IPS-20b (cell line): ENCODE results near the gene RUSF1.
"Not testable (repeated sequence)": the region's sequence is repeated elsewhere in the genome, so short reads cannot be mapped to it uniquely, and the experiment has no call there.

Source experiments
- H3K27ac ChIP-seq: one replicate; pipeline ENCODE4 v1.5.1; 2013; ENCODE audit warnings: low read length
- H3K27me3 ChIP-seq: 2 replicates; pipeline ENCODE4 v1.6.1; 2013; ENCODE audit warnings: mild to moderate bottlenecking, low read length, inconsistent platforms; ENCODE audit not compliant: insufficient read depth
- H3K36me3 ChIP-seq: 2 replicates; pipeline ENCODE4 v1.6.1; 2013; ENCODE audit warnings: low read depth, mild to moderate bottlenecking, inconsistent platforms, low read length, moderate library complexity; ENCODE audit not compliant: insufficient read depth
- H3K4me1 ChIP-seq: 2 replicates; pipeline ENCODE4 v1.6.1; 2013; ENCODE audit warnings: mild to moderate bottlenecking, control low read depth, inconsistent platforms, low read length, moderate library complexity; ENCODE audit not compliant: insufficient read depth
- H3K4me3 ChIP-seq: 2 replicates; pipeline ENCODE4 v1.5.1; 2013; ENCODE audit warnings: mild to moderate bottlenecking, low read length, inconsistent platforms
- H3K9ac ChIP-seq: 2 replicates; pipeline ENCODE4 v1.6.1; 2013; ENCODE audit warnings: low read depth, mild to moderate bottlenecking, inconsistent platforms, low read length, moderate library complexity
- H3K9me3 ChIP-seq: 2 replicates; pipeline ENCODE4 v1.6.1; 2013; ENCODE audit warnings: mild to moderate bottlenecking, low read depth, low read length, inconsistent platforms; ENCODE audit not compliant: insufficient read depth

Gene RUSF1

DNA sequence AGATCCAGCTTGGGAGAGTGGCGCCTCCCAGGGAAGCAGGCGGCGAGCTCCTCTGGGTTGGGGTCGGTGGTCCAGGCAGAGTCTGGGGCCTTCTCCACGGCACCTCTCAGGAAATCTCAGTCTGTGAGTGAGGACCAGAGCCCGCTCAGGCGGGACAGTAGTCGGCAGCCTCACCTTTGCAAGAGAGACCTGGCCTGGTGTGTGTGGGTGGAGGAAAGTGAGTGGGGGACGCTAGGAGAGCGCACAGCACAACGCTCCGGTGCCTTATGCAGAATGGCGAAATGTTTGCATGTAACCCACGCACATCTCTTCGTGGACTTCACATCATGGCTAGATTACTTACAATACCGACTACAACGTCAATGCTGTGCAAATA lies 21.7 kb upstream of the RUSF1 start:
- H3K9me3 ChIP-seq = no peaks in the 10 kb centered on the region
- peak overlapping the region; percentile 69; the same call in 1 of the 2 replicates for H3K9ac ChIP-seq
- peaks cover 8% of the 10 kb centered on the region; the same call in 1 of the 2 replicates for H3K4me1 ChIP-seq
- peaks cover 62% of the 10 kb centered on the region for H3K27me3 ChIP-seq
- H3K27ac ChIP-seq = no peak overlapping the region
- H3K4me3 ChIP-seq = peak overlapping the region; percentile 78
- no peaks in the 10 kb centered on the region for H3K36me3 ChIP-seq

DNA sequence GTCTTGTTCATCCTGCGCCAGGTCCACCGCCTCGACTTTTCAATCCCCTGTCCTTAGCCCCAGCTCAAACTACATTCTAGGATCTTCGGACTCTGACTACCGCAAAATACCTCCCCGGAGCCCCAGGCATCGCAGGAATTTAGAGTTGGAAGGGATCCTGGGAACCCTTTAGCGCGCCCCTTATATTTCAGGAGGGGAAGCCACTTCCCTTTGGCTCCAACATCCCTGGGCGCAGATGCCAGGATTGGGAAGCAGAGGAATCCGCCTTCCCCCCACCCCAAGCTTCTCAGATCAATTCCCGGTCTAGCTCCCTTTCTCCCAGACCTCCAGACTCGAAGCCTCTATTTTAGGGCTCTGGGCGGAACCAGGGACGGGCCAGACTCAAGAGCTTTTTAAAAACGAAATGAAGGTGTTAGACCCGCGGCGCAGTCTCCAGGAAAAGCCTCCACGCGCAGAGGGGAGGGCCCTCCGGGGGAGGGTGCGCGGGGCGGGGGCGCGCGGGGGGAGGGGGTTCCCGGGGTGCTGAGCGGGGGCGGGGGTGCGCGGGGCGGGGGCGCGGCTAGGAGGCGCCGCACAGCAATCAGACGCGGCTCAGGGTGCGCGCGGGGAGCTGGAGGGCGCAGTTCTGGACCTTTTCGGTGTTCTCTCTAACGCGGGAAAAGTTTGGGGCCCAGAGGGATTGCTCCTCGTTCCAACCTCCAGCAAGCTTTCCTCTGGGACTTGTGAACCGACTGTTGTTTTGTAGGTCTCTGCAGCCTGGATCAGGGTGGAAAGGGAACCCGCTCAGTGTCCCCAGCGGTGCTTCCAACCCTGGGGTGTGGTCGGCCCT lies 21.1 kb upstream of the RUSF1 start:
- H3K27me3 ChIP-seq = peaks cover 59% of the 10 kb centered on the region
- peak overlapping the region; percentile 79 for H3K4me3 ChIP-seq
- H3K4me1 ChIP-seq = peaks cover 8% of the 10 kb centered on the region; the same call in 1 of the 2 replicates
- no peaks in the 10 kb centered on the region for H3K36me3 ChIP-seq
- H3K27ac ChIP-seq = no peak overlapping the region
- H3K9ac ChIP-seq = peak overlapping the region; percentile 69; the same call in 1 of the 2 replicates
- H3K9me3 ChIP-seq = no peaks in the 10 kb centered on the region

DNA sequence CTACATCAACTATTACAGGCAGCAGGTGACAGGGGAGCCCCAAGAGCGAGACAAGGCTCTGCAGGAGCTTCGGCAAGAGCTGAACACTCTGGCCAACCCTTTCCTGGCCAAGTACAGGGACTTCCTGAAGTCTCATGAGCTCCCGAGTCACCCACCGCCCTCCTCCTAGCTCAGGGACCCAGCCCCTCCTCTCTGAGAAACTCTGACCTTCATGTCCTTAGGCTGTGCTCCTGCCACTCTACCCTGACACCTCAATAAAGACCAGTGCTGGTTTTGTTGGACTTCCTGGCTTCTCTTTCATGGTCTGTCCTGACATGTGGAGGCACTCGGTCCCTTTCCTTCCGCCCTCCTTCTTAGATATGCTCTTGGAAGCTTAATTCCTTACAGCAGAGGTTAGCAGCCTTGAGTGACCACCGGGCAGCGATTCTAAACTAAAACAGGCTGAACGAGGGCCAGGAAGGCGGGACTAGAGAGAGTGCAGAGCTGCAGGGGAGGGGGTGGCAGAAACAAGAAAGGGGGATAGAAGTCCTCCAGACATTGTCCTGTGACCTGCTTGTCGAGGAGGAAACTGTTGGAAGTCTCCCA lies 20.4 kb upstream of the RUSF1 start:
- H3K4me3 ChIP-seq = peak overlapping the region; percentile 79
- H3K4me1 ChIP-seq = peaks cover 8% of the 10 kb centered on the region; the same call in 1 of the 2 replicates
- H3K9me3 ChIP-seq = no peaks in the 10 kb centered on the region
- no peak overlapping the region for H3K27ac ChIP-seq
- H3K9ac ChIP-seq = peak overlapping the region; percentile 63; the same call in 1 of the 2 replicates
- H3K27me3 ChIP-seq = peaks cover 59% of the 10 kb centered on the region
- H3K36me3 ChIP-seq = no peaks in the 10 kb centered on the region

- Histone ChIP-seq H3K4me3 (peak within 1 kb of the TSS; percentile 79), H3K9ac (peak within 1 kb of the TSS; percentile 63; the same call in 1 of the 2 replicates), H3K36me3 (no peaks in the 10 kb centered on the region), H3K27ac (no peak within 1 kb of the TSS), H3K9me3 (no peaks in the 10 kb centered on the region), H3K4me1 (peaks cover 8% of the 10 kb centered on the region; the same call in 1 of the 2 replicates), H3K27me3 (peaks cover 59% of the 10 kb centered on the region)
Measured at GRCh38 chr16:31527734-31528274, 19.6 kb upstream of the RUSF1 start, which contains the start of gene AHSP. Gene AHSP (plus strand): TSS chr16:31527900. CDS start chr16:31528140, 240 bp downstream.

- Histone ChIP-seq H3K4me1 (peaks cover 8% of the 10 kb centered on the region; the same call in 1 of the 2 replicates), H3K9me3 (no peaks in the 10 kb centered on the region), H3K4me3 (no peak overlapping the region), H3K36me3 (no peaks in the 10 kb centered on the region), H3K9ac (no peak overlapping the region), H3K27me3 (peaks cover 35% of the 10 kb centered on the region), H3K27ac (no peak overlapping the region)
Measured at GRCh38 chr16:31525113-31525512, 16.9 kb upstream of the RUSF1 start.

DNA sequence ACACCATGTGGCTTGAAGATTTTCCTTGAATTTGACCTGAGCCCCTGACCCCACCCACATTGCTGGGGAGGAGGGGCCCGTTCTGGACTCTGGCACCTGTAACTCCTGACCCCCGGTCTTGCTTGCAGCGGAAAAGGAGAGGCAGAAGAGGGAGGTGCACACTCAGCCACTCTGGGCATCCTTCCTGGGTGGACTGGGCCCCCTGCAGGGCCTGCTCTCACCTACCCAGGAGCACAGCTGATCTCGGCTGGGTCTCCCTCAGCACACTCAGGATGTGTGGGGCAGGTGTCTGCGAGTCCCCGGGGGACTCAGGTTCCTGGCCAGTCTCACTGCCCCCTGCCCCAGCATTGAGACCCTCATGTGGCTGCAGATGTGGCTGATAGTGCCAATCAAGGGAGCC lies 15.6 kb upstream of the RUSF1 start:
- H3K4me3 ChIP-seq, H3K9ac ChIP-seq, H3K36me3 ChIP-seq, H3K4me1 ChIP-seq, H3K27ac ChIP-seq, H3K9me3 ChIP-seq: not testable (repeated sequence)
- H3K27me3 ChIP-seq = peaks cover 22% of the 10 kb centered on the region

GRCh38 chr16:31522071-31522470 lies 13.9 kb upstream of the RUSF1 start:
- H3K4me1 ChIP-seq = no peaks in the 10 kb centered on the region; the same call in 1 of the 2 replicates
- H3K9me3 ChIP-seq = no peaks in the 10 kb centered on the region
- no peak overlapping the region for H3K27ac ChIP-seq
- H3K9ac ChIP-seq = no peak overlapping the region
- H3K36me3 ChIP-seq = no peaks in the 10 kb centered on the region
- no peak overlapping the region for H3K4me3 ChIP-seq
- H3K27me3 ChIP-seq = peaks cover 5% of the 10 kb centered on the region; the same call in 1 of the 2 replicates

- Histone ChIP-seq H3K4me3 (no peak overlapping the region), H3K27me3 (0 out of 2 replicates have a peak, but pooled peaks cover 5% of the 10 kb centered on the region), H3K9ac (no peak overlapping the region), H3K36me3 (no peaks in the 10 kb centered on the region), H3K4me1 (no peaks in the 10 kb centered on the region), H3K9me3 (no peaks in the 10 kb centered on the region; the same call in 1 of the 2 replicates), H3K27ac (no peak overlapping the region)
Measured at GRCh38 chr16:31521368-31521767, 13.2 kb upstream of the RUSF1 start.

- H3K27ac ChIP-seq = no peak overlapping the region
- H3K4me1 ChIP-seq = no peaks in the 10 kb centered on the region
- no peaks in the 10 kb centered on the region; the same call in 1 of the 2 replicates for H3K9me3 ChIP-seq
Measured at GRCh38 chr16:31519759-31520431, 11.7 kb upstream of the RUSF1 start.

GRCh38 chr16:31517800-31518402 lies 9.7 kb upstream of the RUSF1 start:
- H3K4me3 ChIP-seq = no peak overlapping the region
- H3K9ac ChIP-seq = no peak overlapping the region
- H3K27ac ChIP-seq = no peak overlapping the region
- 0 out of 2 replicates have a peak, but pooled peaks cover 1% of the 10 kb centered on the region for H3K27me3 ChIP-seq
- no peaks in the 10 kb centered on the region; the same call in 1 of the 2 replicates for H3K9me3 ChIP-seq
- H3K36me3 ChIP-seq = no peaks in the 10 kb centered on the region
- H3K4me1 ChIP-seq = no peaks in the 10 kb centered on the region

More at GRCh38 chr16:31519759-31520431, 11.7 kb upstream of the RUSF1 start:
- no peaks in the 10 kb centered on the region for H3K27me3 ChIP-seq
- no peaks in the 10 kb centered on the region for H3K36me3 ChIP-seq
- no peak overlapping the region for H3K4me3 ChIP-seq
- H3K9ac ChIP-seq = no peak overlapping the region

DNA sequence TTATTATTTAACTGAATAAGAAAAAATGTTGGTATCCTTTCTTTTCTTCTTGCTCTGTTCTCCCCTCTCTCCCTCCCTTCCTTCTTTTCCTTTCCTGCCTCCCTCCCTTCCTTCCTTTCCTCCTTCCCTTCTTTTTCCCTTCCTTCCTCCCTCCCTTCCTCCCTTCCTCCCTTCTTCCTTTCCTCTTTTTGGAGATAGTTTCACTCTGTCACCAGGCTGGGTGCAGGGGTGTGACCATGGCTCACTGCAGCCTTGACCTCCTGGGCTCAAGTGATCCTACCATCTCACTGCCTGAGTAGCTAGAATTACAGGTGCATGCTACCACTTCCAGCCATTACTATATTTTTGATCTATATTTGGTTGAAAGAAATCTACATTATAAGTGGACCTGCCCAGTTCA lies 5.7 kb upstream of the RUSF1 start:
- H3K9ac ChIP-seq = no peak overlapping the region
- no peaks in the 10 kb centered on the region for H3K36me3 ChIP-seq
- 0 out of 2 replicates have a peak, but pooled peaks cover 9% of the 10 kb centered on the region for H3K27me3 ChIP-seq
- H3K27ac ChIP-seq = no peak overlapping the region
- no peak overlapping the region for H3K4me3 ChIP-seq
- no peaks in the 10 kb centered on the region; the same call in 1 of the 2 replicates for H3K9me3 ChIP-seq
- peaks cover 2% of the 10 kb centered on the region; the same call in 1 of the 2 replicates for H3K4me1 ChIP-seq
